Caco-2 (cell line): ENCODE data around the gene VPS50. TPM values are rescaled to one million over a fixed set of nuclear protein-coding genes. Genes with fewer than 3 reads are reported as not detected.

Experiments
- BruUV-seq: library from RNA; stranded (reverse); fragments of 400-500 nt; replicated peaks from 2 replicates; lab custom pipeline; 2021; lab: Mats Ljungman, UMichigan
- CTCF ChIA-PET: fragments of 300-600 bp; sonication (Branson Sonifier 250); formaldehyde crosslinking; loops from one replicate; lab custom pipeline; 2022; ENCODE audit warnings: antibody characterized with exemption; lab: Charles Lee
- POLR2A ChIA-PET: fragments of 300-600 bp; sonication (Branson Sonifier 250); formaldehyde crosslinking; loops from one replicate; lab custom pipeline; 2022; ENCODE audit warnings: antibody characterized with exemption; lab: Charles Lee
- DNase-seq, 2 experiments: peaks; one replicate each; pipeline versions ENCODE4 v3.0.0 to v3.0.0-alpha.2; 2020 to 2022
- H3K27me3 ChIP-seq: replicated peaks from 2 replicates; pipeline ENCODE4 v1.6.0; 2011; ENCODE audit warnings: low read length; ENCODE audit not compliant: control insufficient read depth, insufficient read depth
- H3K36me3 ChIP-seq: 2 replicates; pipeline ENCODE4 v1.5.1; 2011; ENCODE audit warnings: low read length; ENCODE audit not compliant: control insufficient read depth, insufficient read depth
- H3K4me1 ChIP-seq: fragments of 250-450 bp; sonication (Bioruptor Pico); 2 replicates; pipeline ENCODE4 v1.5.1; 2020; ENCODE audit warnings: mild to moderate bottlenecking
- H3K4me3 ChIP-seq: 2 replicates; pipeline ENCODE4 v1.5.1; 2011; ENCODE audit warnings: low read depth, mild to moderate bottlenecking, control low read depth, low read length
- H3K9me3 ChIP-seq: fragments of 250-450 bp; sonication (Bioruptor Pico); 2 replicates; pipeline ENCODE4 v1.5.1; 2020; ENCODE audit warnings: mild to moderate bottlenecking, moderate library complexity
- H3K27ac Mint-ChIP-seq: one replicate; pipeline ENCODE4 v1.8.0; 2022; ENCODE audit warnings: mixed read lengths; ENCODE audit not compliant: unreplicated experiment
- H3K27me3 Mint-ChIP-seq: one replicate; pipeline ENCODE4 v1.8.0; 2022; ENCODE audit warnings: mixed read lengths; ENCODE audit not compliant: insufficient read depth, unreplicated experiment
- H3K36me3 Mint-ChIP-seq: one replicate; pipeline ENCODE4 v1.8.0; 2022; ENCODE audit warnings: mild to moderate bottlenecking, mixed read lengths; ENCODE audit not compliant: insufficient read depth, unreplicated experiment
- H3K4me1 Mint-ChIP-seq: one replicate; pipeline ENCODE4 v1.8.0; 2022; ENCODE audit warnings: low read depth, mixed read lengths; ENCODE audit not compliant: unreplicated experiment
- H3K4me3 Mint-ChIP-seq: one replicate; pipeline ENCODE4 v1.8.0; 2022; ENCODE audit warnings: mild to moderate bottlenecking, moderate library complexity, mixed read lengths; ENCODE audit not compliant: unreplicated experiment
- H3K9me3 Mint-ChIP-seq: one replicate; pipeline ENCODE4 v1.8.0; 2022; ENCODE audit warnings: mixed read lengths; ENCODE audit not compliant: unreplicated experiment
- CTCF ChIP-seq, 2 experiments: fragments of 200-600 bp in 1 of 2; IDR thresholded peaks; 1 replicate in 1 of 2; 2 replicates in 1 of 2; pipeline versions ENCODE4 v1.5.1 to v1.8.0; 2011 to 2022; ENCODE audit warnings: antibody characterized with exemption in 1 of 2, control low read depth in 1 of 2, inconsistent platforms in 1 of 2, low read depth in 1 of 2, low read length in 1 of 2, mild to moderate bottlenecking in 1 of 2, moderate library complexity in 1 of 2; ENCODE audit not compliant: insufficient read depth in 1 of 2, severe bottlenecking in 1 of 2, unreplicated experiment in 1 of 2
- intact Hi-C: fragments of 100-400 bp; cut with micrococcal nuclease; formaldehyde crosslinking; loops from one replicate; pipeline ENCODE4 v1.10.0; 2022; ENCODE audit not compliant: unreplicated experiment
- total RNA-seq: library from RNA; stranded (reverse); gene quantifications from 2 replicates; pipeline ENCODE4 v1.2.3, GENCODE V29; 2022

The VPS50 gene
- total RNA-seq, 1 experiment from 2014 or later: 40.3 TPM

DNA sequence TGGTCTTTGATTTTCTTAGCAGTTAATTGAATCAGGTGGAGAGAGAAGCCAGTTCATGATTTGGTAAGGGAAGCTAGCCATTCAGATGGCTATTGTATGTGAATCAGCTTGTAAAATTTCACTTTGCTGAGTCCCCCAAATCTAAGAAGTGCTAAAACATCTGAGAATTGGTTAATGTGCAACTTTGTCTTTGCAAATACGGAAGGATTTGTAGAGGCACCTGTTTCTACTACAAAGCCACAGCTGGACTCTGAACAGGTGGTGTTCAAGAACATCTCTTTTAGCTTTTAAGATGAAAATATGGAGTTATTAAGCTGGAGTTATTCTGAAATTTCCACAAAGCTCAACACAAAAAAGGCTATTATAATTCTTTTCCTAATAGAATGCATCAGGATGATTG lies 132.6 kb downstream of the VPS50 start:
- H3K4me3 ChIP-seq: no peak overlapping the region
- Mint-ChIP-seq H3K36me3 (no peaks in the 10 kb centered on the region), H3K27ac (no peak overlapping the region), H3K4me1 (no peaks in the 10 kb centered on the region), H3K4me3 (no peak overlapping the region), H3K9me3 (peaks cover 17% of the 10 kb centered on the region), H3K27me3 (no peaks in the 10 kb centered on the region)
- intact Hi-C loops: no loop called here
- ChIA-PET CTCF (no interaction called here), POLR2A (no interaction called here)
- DNase-seq: no peak
- H3K27me3 ChIP-seq: no peaks in the 10 kb centered on the region
- TF ChIP-seq CTCF (IDR thresholded peaks at IDR 0.05; ENCODE audit: insufficient read depth in 1 of 2, low read depth in 1 of 2, low read length in 1 of 2, severe bottlenecking in 1 of 2, unreplicated experiment in 1 of 2): no peak
- no peaks in the 10 kb centered on the region for H3K9me3 ChIP-seq
- H3K36me3 ChIP-seq: no peaks in the 10 kb centered on the region
- H3K4me1 ChIP-seq: no peaks in the 10 kb centered on the region
- BruUV-seq: no TSS peak

DNA sequence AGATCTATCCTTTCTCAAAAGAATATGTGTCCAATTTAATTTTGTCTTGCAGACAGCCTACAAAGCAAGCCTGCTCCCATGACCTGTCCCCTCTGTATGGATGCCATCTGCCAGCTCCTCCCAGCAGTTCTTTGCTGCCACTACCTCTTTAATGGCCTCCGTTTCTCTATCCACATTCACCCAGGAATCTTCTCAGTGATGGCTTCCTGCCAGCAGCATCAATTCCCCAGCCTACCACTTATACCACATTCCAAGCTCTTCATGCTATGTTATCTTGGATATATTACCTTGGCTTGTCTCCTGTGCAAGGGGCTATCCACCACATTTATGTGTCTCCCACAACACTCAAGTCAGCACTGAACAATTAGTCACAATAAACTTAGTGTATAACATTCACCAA lies 133.2 kb downstream of the VPS50 start:
- CTCF ChIA-PET: no interaction called here
- POLR2A ChIA-PET: no interaction called here

DNA sequence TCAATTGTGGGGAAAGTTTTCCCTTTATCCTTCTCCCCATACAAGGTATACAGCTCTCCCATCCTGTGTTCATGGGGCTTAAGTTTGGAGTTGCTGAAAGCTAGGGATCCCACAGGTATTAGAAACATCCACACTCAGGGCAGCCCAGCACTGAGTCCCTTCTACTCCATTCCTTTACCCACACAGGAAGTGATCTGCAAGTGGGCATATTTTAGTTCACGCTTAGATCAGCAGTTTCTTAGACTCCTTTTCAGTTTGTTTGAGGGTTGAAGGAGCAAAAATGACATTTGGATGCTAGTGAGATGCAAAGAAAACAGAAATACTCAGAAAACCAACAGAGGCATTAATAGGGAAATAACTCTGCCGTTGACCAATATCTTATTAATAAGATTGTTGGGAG lies 134.7 kb downstream of the VPS50 start:
- H3K4me1 Mint-ChIP-seq: no peaks in the 10 kb centered on the region
- H3K36me3 Mint-ChIP-seq: no peaks in the 10 kb centered on the region
- peaks cover 17% of the 10 kb centered on the region for H3K9me3 Mint-ChIP-seq
- no peaks in the 10 kb centered on the region for H3K9me3 ChIP-seq
- BruUV-seq: no TSS peak
- intact Hi-C loops: no loop called here
- no peaks in the 10 kb centered on the region for H3K27me3 Mint-ChIP-seq
- H3K36me3 ChIP-seq: no peaks in the 10 kb centered on the region
- H3K27me3 ChIP-seq: no peaks in the 10 kb centered on the region
- H3K4me3 Mint-ChIP-seq: no peak overlapping the region
- no peak overlapping the region for H3K27ac Mint-ChIP-seq
- no peaks in the 10 kb centered on the region for H3K4me1 ChIP-seq
- no peak overlapping the region for H3K4me3 ChIP-seq
- no peak for DNase-seq
- TF ChIP-seq CTCF (IDR thresholded peaks at IDR 0.05; ENCODE audit: insufficient read depth in 1 of 2, low read depth in 1 of 2, low read length in 1 of 2, severe bottlenecking in 1 of 2, unreplicated experiment in 1 of 2): no peak
- CTCF ChIA-PET: no interaction called here
- POLR2A ChIA-PET: no interaction called here

More for the DNA sequence above, 133.2 kb downstream of the VPS50 start:
- H3K4me3 ChIP-seq: no peak overlapping the region
- H3K27me3 Mint-ChIP-seq: no peaks in the 10 kb centered on the region
- H3K4me1 Mint-ChIP-seq: no peaks in the 10 kb centered on the region
- no peak for TF ChIP-seq CTCF (IDR thresholded peaks at IDR 0.05; ENCODE audit: insufficient read depth in 1 of 2, low read depth in 1 of 2, low read length in 1 of 2, severe bottlenecking in 1 of 2, unreplicated experiment in 1 of 2)
- H3K27me3 ChIP-seq: no peaks in the 10 kb centered on the region
- no peaks in the 10 kb centered on the region for H3K9me3 ChIP-seq
- no peaks in the 10 kb centered on the region for H3K36me3 ChIP-seq
- H3K9me3 Mint-ChIP-seq: peaks cover 17% of the 10 kb centered on the region
- no peak overlapping the region for H3K4me3 Mint-ChIP-seq
- H3K36me3 Mint-ChIP-seq: no peaks in the 10 kb centered on the region
- H3K27ac Mint-ChIP-seq: no peak overlapping the region
- no peak for DNase-seq
- H3K4me1 ChIP-seq: no peaks in the 10 kb centered on the region
- intact Hi-C loops: no loop called here
- BruUV-seq: no TSS peak
